Neural cell (in vitro differentiated cells): ENCODE data around the gene SLC22A14. TPM values are rescaled to one million over a fixed set of nuclear protein-coding genes. Genes with fewer than 3 reads are reported as not detected.

Source experiments
- H2AFZ ChIP-seq: fragments of 200-600, 300-800 bp; sonication (generic), shearing (Covaris generic); 2 replicates; pipeline ENCODE4 v1.6.0; 2014; ENCODE audit warnings: low read depth, mild to moderate bottlenecking, antibody characterized with exemption, low read length, moderate library complexity
- H3F3A ChIP-seq: fragments of 200-600 bp; shearing (Covaris generic); 2 replicates; pipeline ENCODE4 v1.6.1; 2016; ENCODE audit warnings: mild to moderate bottlenecking, moderate library complexity, mixed read lengths, antibody characterized with exemption, low read length; ENCODE audit not compliant: insufficient read depth, poor library complexity, severe bottlenecking
- H3K27ac ChIP-seq: fragments of 200-600, 300-800 bp; sonication (generic), shearing (Covaris generic); 2 replicates; pipeline ENCODE4 v1.5.1; 2014; ENCODE audit warnings: mild to moderate bottlenecking, low read length, moderate library complexity
- H3K27me3 ChIP-seq: fragments of 300-800, 200-600 bp; sonication (generic), shearing (Covaris generic); 2 replicates; pipeline ENCODE4 v1.6.0; 2014; ENCODE audit warnings: mild to moderate bottlenecking, low read depth, low read length, moderate library complexity; ENCODE audit not compliant: insufficient read depth
- H3K36me3 ChIP-seq: fragments of 300-800, 200-600 bp; sonication (generic), shearing (Covaris generic); 2 replicates; pipeline ENCODE4 v1.5.1; 2014; ENCODE audit warnings: mild to moderate bottlenecking, antibody characterized with exemption, low read length, moderate library complexity; ENCODE audit not compliant: insufficient read depth
- H3K4me2 ChIP-seq: fragments of 300-800, 200-600 bp; sonication (generic), shearing (Covaris generic); 2 replicates; pipeline ENCODE4 v1.6.0; 2014; ENCODE audit warnings: mild to moderate bottlenecking, low read length
- H3K4me3 ChIP-seq: fragments of 300-800, 200-600 bp; sonication (generic), shearing (Covaris generic); 2 replicates; pipeline ENCODE4 v1.5.1; 2014; ENCODE audit warnings: mild to moderate bottlenecking, low read length, moderate library complexity
- H3K79me2 ChIP-seq: fragments of 200-600 bp; shearing (Covaris generic); replicated peaks from 2 replicates; pipeline ENCODE4 v1.6.0; 2014; ENCODE audit warnings: mild to moderate bottlenecking, low read length, moderate library complexity; ENCODE audit not compliant: insufficient read depth
- H3K9ac ChIP-seq: fragments of 300-800, 200-600 bp; sonication (generic), shearing (Covaris generic); 2 replicates; pipeline ENCODE4 v1.6.1; 2016; ENCODE audit warnings: mild to moderate bottlenecking, low read length, mixed read lengths
- H3K9me2 ChIP-seq: fragments of 200-600 bp; shearing (Covaris generic); 2 replicates; pipeline ENCODE4 v1.6.1; 2016; ENCODE audit warnings: mild to moderate bottlenecking, low read length, mixed read lengths; ENCODE audit not compliant: insufficient read depth
- H3K9me3 ChIP-seq: fragments of 200-600, 300-800 bp; sonication (generic), shearing (Covaris generic); 2 replicates; pipeline ENCODE4 v1.6.1; 2016; ENCODE audit warnings: mild to moderate bottlenecking, mixed run types, low read length, moderate library complexity, mixed read lengths
- H4K20me1 ChIP-seq: fragments of 200-600 bp; shearing (Covaris generic); 2 replicates; pipeline ENCODE4 v1.6.1; 2016; ENCODE audit warnings: mild to moderate bottlenecking, mixed run types; ENCODE audit not compliant: insufficient read depth
- EP300 ChIP-seq: fragments of 450-650 bp; conservative IDR thresholded peaks from 2 replicates; pipeline ENCODE4 v1.6.1; 2014; ENCODE audit warnings: antibody characterized with exemption, mild to moderate bottlenecking, moderate library complexity; ENCODE audit not compliant: poor library complexity, severe bottlenecking
- EZH2 ChIP-seq: fragments of 200-600, 300-800 bp; shearing (Covaris generic), sonication (generic); IDR thresholded peaks from 2 replicates; pipeline ENCODE4 v1.6.1; 2014; ENCODE audit warnings: antibody characterized with exemption, low read length, borderline replicate concordance, mild to moderate bottlenecking; ENCODE audit not compliant: insufficient read depth, poor library complexity, severe bottlenecking
- MXI1 ChIP-seq: fragments of 450-650 bp; conservative IDR thresholded peaks from 2 replicates; pipeline ENCODE4 v1.6.1; 2014; ENCODE audit warnings: antibody characterized with exemption, mild to moderate bottlenecking; ENCODE audit not compliant: poor library complexity, severe bottlenecking
- POLR2AphosphoS5 ChIP-seq: IDR thresholded peaks from 2 replicates; pipeline ENCODE4 v1.6.1; 2012
- RAD21 ChIP-seq: fragments of 450-650 bp; conservative IDR thresholded peaks from 2 replicates; pipeline ENCODE4 v1.6.1; 2014; ENCODE audit warnings: antibody characterized with exemption, mild to moderate bottlenecking, moderate library complexity
- SMC3 ChIP-seq: fragments of 450-650 bp; conservative IDR thresholded peaks from 2 replicates; pipeline ENCODE4 v1.6.1; 2014; ENCODE audit warnings: antibody characterized with exemption, mild to moderate bottlenecking, moderate library complexity; ENCODE audit not compliant: poor library complexity
- TAF1 ChIP-seq: IDR thresholded peaks from 2 replicates; pipeline ENCODE4 v1.6.1; 2012; ENCODE audit warnings: low read depth
- polyA plus RNA-seq: library from polyadenylated mRNA; depleted of rRNA; stranded (reverse); fragments of >200 nt; gene quantifications from 2 replicates; pipeline ENCODE4 v1.2.3, GENCODE V29; 2014
- TF ChIP-seq, protein P1 (sequence below): IDR thresholded peaks from 2 replicates; pipeline ENCODE4 v1.6.1; 2012; ENCODE audit warnings: borderline replicate concordance
- TF ChIP-seq, protein P2 (sequence below): fragments of 450-650 bp; IDR thresholded peaks from 2 replicates; pipeline ENCODE4 v1.5.1; 2014; ENCODE audit warnings: antibody characterized with exemption, mild to moderate bottlenecking, moderate library complexity; ENCODE audit not compliant: poor library complexity, severe bottlenecking

The SLC22A14 gene
- polyA plus RNA-seq, 1 donor from 2014 or later, result 0.25 TPM

- TF ChIP-seq RAD21 (no peak), POLR2AphosphoS5 (no peak), TAF1 (no peak), EZH2 (no peak), EP300 (no peak), SMC3 (no peak), MXI1 (no peak)
- TF ChIP-seq, protein P1, sequence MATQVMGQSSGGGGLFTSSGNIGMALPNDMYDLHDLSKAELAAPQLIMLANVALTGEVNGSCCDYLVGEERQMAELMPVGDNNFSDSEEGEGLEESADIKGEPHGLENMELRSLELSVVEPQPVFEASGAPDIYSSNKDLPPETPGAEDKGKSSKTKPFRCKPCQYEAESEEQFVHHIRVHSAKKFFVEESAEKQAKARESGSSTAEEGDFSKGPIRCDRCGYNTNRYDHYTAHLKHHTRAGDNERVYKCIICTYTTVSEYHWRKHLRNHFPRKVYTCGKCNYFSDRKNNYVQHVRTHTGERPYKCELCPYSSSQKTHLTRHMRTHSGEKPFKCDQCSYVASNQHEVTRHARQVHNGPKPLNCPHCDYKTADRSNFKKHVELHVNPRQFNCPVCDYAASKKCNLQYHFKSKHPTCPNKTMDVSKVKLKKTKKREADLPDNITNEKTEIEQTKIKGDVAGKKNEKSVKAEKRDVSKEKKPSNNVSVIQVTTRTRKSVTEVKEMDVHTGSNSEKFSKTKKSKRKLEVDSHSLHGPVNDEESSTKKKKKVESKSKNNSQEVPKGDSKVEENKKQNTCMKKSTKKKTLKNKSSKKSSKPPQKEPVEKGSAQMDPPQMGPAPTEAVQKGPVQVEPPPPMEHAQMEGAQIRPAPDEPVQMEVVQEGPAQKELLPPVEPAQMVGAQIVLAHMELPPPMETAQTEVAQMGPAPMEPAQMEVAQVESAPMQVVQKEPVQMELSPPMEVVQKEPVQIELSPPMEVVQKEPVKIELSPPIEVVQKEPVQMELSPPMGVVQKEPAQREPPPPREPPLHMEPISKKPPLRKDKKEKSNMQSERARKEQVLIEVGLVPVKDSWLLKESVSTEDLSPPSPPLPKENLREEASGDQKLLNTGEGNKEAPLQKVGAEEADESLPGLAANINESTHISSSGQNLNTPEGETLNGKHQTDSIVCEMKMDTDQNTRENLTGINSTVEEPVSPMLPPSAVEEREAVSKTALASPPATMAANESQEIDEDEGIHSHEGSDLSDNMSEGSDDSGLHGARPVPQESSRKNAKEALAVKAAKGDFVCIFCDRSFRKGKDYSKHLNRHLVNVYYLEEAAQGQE, result no peak
- TF ChIP-seq, protein P2, sequence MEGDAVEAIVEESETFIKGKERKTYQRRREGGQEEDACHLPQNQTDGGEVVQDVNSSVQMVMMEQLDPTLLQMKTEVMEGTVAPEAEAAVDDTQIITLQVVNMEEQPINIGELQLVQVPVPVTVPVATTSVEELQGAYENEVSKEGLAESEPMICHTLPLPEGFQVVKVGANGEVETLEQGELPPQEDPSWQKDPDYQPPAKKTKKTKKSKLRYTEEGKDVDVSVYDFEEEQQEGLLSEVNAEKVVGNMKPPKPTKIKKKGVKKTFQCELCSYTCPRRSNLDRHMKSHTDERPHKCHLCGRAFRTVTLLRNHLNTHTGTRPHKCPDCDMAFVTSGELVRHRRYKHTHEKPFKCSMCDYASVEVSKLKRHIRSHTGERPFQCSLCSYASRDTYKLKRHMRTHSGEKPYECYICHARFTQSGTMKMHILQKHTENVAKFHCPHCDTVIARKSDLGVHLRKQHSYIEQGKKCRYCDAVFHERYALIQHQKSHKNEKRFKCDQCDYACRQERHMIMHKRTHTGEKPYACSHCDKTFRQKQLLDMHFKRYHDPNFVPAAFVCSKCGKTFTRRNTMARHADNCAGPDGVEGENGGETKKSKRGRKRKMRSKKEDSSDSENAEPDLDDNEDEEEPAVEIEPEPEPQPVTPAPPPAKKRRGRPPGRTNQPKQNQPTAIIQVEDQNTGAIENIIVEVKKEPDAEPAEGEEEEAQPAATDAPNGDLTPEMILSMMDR, result no peak
Measured at GRCh38 chr3:38264779-38265178, 17.3 kb upstream of the SLC22A14 start.

DNA sequence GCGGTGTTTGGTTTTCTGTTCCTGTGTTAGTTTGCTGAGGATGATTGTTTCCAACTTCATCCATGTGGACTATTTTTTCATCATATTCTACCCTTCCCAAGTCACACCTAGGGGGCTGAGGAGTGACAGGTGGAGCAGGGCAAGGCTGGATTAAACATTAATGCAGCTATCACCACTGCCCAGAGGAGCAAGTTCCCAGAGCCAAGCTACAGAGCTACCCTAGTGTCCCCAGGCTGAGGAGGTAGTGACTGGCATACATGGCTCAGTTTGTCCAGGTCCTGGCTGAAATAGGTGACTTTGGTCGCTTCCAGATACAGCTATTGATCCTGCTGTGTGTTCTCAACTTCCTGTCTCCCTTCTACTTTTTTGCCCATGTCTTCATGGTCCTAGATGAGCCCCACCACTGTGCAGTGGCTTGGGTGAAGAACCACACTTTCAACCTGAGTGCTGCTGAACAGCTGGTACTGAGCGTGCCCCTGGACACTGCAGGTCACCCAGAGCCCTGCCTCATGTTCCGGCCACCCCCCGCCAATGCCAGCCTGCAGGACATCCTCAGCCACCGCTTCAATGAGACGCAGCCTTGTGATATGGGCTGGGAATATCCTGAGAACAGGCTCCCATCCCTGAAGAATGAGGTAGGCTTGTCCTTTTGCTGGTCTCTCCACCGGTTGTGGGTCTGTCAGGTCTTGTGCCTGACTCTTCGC, 16.3 kb upstream of the SLC22A14 start, which contains the start of gene SLC22A13:
TSS of gene SLC22A13 (plus strand) at position 209 of the 704 bp plus-strand sequence. CDS start at position 258, 49 bp downstream.
- no peaks in the 10 kb centered on the region for H4K20me1 ChIP-seq
- H3K9ac ChIP-seq, result no peak within 1 kb of the TSS
- H3K4me2 ChIP-seq, result no peak within 1 kb of the TSS
- H3K27me3 ChIP-seq, result no peaks in the 10 kb centered on the region
- H3K36me3 ChIP-seq, result no peaks in the 10 kb centered on the region
- no peak within 1 kb of the TSS for H2AFZ ChIP-seq
- H3K4me3 ChIP-seq, result no peak within 1 kb of the TSS
- no peaks in the 10 kb centered on the region for H3F3A ChIP-seq
- H3K79me2 ChIP-seq, result no peaks in the 10 kb centered on the region
- H3K27ac ChIP-seq, result no peak within 1 kb of the TSS
- H3K9me2 ChIP-seq, result no peaks in the 10 kb centered on the region
- H3K9me3 ChIP-seq, result no peaks in the 10 kb centered on the region
- TF ChIP-seq EZH2 (no peak), TAF1 (no peak), MXI1 (no peak), RAD21 (no peak), EP300 (no peak), POLR2AphosphoS5 (no peak), SMC3 (no peak)
- TF ChIP-seq, protein P1, result no peak
- TF ChIP-seq, protein P2, result no peak

More at GRCh38 chr3:38264779-38265178, 17.3 kb upstream of the SLC22A14 start:
- Histone ChIP-seq H2AFZ (no peak overlapping the region), H3K9me3 (no peaks in the 10 kb centered on the region), H3K9ac (no peak overlapping the region), H3K79me2 (no peaks in the 10 kb centered on the region), H3K36me3 (no peaks in the 10 kb centered on the region), H3F3A (no peaks in the 10 kb centered on the region), H3K9me2 (no peaks in the 10 kb centered on the region), H3K4me2 (no peak overlapping the region), H3K27me3 (no peaks in the 10 kb centered on the region), H3K4me3 (no peak overlapping the region), H4K20me1 (no peaks in the 10 kb centered on the region), H3K27ac (no peak overlapping the region)
